GM12872 (cell line): Measurements from ENCODE around the gene GOLGA6B.

Experiments used
- TF ChIP-seq, protein P1 (sequence below): IDR thresholded peaks from 3 replicates; pipeline ENCODE4 v1.5.1; 2011; ENCODE audit warnings: low read depth, mild to moderate bottlenecking, low read length, moderate library complexity; ENCODE audit not compliant: insufficient read depth

GOLGA6B gene

DNA sequence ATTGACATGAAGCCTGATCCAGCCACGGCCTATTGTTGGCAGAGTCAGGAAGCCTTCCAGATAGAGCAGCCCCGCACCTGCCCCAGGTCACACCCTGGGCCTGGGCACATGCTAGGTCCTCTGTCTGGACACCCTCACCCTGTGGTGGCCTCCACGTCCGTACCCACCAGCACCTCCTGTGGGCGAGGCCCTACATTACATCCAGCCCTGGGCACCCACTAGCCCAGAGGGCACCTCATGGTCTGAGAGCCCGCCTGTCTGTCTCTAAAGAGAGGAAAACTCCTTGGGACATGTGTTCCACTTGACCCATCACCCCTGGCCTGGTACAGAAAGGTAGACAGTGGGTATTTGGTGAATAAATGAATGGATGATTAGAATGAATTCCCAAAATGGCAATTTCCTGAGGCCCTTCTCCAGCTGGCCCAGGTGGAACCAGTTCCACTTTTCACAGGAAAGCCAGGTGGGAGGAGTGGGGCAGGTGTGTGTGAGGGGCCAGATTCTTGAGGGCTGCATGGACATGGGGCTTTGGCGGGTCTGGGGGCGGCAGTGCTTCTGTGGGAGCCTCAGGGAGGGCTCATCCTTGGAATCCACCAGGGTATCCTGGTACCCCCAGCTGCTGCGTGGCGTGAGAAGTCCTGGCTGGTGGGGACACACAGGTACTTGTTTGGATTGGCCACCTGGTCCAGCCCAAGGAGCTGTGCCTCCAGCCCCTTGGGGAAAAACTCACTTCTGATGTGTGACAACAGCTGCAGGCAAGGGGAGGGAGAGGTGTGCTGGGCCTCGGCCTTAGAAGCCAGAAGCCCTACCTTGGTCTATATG is 26.0 kb upstream of the GOLGA6B start:
- TF ChIP-seq, protein P1, sequence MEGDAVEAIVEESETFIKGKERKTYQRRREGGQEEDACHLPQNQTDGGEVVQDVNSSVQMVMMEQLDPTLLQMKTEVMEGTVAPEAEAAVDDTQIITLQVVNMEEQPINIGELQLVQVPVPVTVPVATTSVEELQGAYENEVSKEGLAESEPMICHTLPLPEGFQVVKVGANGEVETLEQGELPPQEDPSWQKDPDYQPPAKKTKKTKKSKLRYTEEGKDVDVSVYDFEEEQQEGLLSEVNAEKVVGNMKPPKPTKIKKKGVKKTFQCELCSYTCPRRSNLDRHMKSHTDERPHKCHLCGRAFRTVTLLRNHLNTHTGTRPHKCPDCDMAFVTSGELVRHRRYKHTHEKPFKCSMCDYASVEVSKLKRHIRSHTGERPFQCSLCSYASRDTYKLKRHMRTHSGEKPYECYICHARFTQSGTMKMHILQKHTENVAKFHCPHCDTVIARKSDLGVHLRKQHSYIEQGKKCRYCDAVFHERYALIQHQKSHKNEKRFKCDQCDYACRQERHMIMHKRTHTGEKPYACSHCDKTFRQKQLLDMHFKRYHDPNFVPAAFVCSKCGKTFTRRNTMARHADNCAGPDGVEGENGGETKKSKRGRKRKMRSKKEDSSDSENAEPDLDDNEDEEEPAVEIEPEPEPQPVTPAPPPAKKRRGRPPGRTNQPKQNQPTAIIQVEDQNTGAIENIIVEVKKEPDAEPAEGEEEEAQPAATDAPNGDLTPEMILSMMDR: peak; percentile 43; the same call in 2 of the 3 replicates

DNA sequence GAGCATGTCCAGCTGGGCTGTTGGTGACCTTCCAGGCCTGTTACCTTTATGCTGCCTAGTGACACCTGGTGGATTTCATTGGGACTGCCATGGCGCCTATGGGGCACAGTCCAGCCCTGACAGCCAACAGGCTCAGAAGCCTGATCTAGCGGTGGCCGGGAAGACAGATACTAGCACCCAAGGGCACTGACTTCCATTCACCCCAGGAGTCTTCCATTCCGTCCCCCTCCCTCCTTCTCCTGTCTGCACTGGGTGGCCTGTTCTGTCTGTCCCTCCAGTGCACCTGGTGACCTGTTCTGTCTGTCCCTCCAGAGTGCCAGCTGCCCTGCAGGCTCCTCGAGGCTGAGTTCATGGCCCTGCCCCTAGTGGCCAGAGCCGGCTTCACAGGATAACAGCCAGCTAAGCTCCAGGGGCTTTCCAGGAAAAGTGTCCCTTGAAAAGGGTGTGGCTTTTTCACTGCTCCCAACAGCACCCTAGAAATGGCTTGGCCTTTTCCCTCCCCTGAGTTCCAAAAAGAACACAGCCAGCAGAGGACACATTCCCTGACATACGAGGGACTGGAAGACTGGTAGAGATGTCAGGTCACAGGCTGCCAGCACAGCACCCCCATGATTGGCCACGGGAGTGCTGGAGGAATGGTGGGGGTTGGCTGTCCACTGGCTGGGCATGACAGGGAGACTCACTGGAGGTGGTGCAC is 16.3 kb downstream of the GOLGA6B start:
- TF ChIP-seq, protein P1: peak; percentile 81

DNA sequence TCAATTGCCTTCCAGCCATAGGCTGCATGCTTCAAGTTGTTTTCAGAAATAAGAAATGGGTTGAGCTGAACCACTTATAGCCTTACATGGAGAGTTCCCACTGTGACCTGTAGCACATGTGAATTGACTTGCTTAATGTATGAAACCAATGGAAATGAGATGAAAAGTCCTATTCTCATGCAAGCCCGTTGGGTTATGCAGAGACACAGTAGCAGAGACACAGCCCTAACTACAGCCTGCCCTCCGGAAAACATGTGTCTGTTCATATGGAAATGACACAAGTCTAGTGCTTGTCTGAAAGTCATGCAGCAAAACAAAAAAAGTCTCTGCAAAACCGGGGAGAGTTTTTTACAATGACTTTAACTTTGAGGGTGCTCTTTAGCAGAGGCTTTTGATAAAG is 17.0 kb downstream of the GOLGA6B start:
- TF ChIP-seq, protein P1: no peak

DNA sequence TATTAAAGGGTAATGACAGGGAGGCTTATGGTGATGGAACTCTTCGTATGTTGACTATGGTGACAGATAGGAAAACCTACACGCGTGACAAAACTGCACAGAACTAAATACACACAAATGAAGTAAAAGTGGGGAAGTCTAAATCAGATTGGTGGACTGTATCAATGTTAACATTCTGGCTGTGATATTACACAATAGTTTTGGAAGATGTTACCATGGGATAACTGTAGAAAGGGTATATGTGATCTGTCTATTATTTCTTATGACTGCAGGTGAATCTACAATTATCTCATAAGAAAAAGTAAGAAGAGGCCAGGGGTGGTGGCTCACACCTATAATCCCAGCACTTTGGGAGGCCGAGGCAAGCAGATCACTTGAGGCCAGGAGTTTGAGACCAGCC is 22.3 kb downstream of the GOLGA6B start:
- TF ChIP-seq, protein P1: no peak

DNA sequence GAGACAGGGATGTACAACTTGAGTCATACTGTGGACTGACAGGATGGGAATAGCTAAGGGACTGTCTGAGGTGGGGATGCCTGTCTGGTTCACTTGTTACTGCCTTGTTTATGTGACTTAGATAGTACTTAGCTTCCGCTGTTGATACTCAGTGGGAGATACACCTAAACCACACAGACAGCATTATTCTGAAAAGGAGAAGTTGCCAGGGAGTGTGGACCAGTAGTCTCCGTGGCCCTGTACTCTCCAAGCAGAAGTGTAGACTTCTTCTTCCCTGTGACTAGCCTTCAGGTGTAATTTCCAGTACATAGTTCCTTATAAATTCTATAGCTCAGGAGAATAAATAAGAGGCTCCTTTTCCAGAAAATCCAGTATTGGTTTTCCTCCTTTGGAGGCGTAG is 26.4 kb downstream of the GOLGA6B start:
- TF ChIP-seq, protein P1: no peak

DNA sequence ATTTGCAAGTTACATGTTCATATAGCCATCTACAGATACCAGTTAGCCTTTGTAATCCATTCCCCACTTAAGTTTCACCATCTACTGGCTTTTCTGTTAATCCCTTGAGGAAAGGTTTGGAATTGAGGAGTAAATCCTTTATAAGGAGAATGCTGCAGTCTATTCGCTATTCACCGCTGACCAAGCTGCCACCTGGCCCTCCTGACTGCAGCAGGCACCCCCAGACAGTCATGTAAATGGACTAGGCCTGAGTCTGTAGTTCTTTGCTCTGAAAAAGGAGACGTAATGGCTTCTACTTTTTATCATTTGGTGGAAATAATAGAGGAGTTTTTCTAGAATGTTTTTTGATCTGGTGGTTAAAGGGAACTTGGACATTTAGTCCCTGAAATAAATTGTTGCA is 28.3 kb downstream of the GOLGA6B start:
- TF ChIP-seq, protein P1: no peak

DNA sequence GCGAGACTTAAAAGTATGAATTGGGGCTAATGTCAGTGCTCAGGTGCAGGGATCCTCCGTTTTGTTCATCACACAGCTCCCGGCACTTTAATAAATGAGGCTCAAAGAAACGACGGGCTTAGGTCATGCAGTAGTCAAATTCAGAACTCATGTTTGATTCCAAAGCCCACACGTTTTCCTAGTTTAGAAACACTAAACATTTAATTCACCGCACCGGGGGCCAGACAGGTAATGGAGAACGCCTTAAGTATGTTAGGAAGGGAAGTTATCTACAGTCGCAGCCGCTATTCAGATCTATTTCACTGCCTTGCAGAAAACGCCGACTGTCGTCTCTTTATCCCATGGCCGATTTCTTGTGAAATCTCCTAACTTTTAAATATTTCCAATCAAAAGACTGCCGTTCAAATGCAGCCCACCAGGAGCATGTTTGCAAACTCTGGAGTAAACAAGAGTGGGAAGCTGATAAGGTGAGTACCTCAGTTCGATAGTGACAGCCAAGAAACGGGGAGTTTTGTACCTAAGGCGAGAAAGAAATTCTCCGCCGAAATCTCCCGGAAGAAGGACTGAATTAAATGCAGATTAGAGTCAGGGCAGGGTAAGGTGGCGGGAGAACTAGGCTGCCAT is 30.9 kb downstream of the GOLGA6B start:
- TF ChIP-seq, protein P1: no peak
